Glomerular visceral epithelial cell (primary cell): ENCODE measurements around the gene RC3H1.
"Not testable (repeated sequence)": the region's sequence is repeated elsewhere in the genome, so short reads cannot be mapped to it uniquely, and the experiment has no call there.

Experiments used
- DNase-seq: peaks from one replicate; pipeline ENCODE4 v3.0.0-alpha.2; 2016; ENCODE audit errors: extremely low spot score

The RC3H1 gene

GRCh38 chr1:173946380-173946921, 75.7 kb downstream of the RC3H1 start:
- no peak for DNase-seq

GRCh38 chr1:173937062-173937461, 85.1 kb downstream of the RC3H1 start:
- no peak for DNase-seq

DNA sequence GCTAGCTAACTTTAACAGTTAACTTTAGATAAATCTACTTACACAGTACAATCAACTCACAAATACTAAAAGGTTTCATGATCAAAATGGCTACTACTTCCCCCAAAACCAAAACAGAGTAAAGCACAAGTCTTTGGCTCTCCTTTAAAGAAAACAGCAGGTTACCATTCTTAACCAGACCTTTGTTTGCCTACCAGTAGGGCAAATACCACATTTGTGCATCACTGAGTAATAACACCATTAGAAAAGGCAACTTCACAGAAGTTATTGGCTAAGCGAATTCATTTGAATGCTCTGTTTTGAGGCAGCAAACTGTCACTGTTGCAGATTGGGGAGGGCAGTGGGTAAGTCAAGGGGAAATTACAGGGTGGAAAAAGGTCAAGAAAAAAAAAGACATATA, 87.7 kb downstream of the RC3H1 start:
- no peak for DNase-seq

- not testable (repeated sequence) for DNase-seq
Observed at GRCh38 chr1:173930541-173930940, 91.6 kb downstream of the RC3H1 start.

GRCh38 chr1:173925306-173926242, 96.6 kb downstream of the RC3H1 start:
- no peak for DNase-seq

GRCh38 chr1:173920861-173921260, 101.3 kb downstream of the RC3H1 start:
- DNase-seq = no peak

- no peak for DNase-seq
Observed at GRCh38 chr1:173917635-173918493, 104.3 kb downstream of the RC3H1 start.

DNA sequence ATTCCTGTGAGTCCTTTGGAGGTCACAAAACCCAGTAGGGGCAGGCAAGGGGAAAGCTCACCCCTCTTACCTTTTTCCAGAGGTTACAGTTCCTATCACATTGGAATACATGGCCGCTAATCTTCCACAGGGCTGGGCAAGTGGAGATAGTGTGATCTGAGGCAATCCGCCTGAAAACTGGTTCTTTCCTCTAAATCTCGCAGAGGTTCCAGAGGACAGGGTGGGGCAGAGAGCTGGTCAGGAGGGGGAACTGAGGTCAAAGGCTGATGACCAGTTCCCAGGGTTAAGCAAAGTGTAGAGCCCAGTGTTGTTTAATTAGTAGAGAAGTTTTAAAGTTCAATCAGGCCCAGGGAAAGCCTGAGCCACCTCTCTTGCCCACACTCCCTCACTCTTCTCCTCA, 105.0 kb downstream of the RC3H1 start, which contains the start of gene SERPINC1:
SERPINC1 (minus strand) TSS at position 179 of the 400 bp plus-strand sequence; CDS start at position 111, 68 bp downstream.
- no peak for DNase-seq

GRCh38 chr1:173916667-173917066, 105.5 kb downstream of the RC3H1 start:
- DNase-seq = no peak

- no peak for DNase-seq
Observed at GRCh38 chr1:173915596-173915995, 106.6 kb downstream of the RC3H1 start.

- DNase-seq = peak; percentile 10
Observed at GRCh38 chr1:173914366-173914871, 107.7 kb downstream of the RC3H1 start.

GRCh38 chr1:173913111-173913510, 109.0 kb downstream of the RC3H1 start:
- DNase-seq = no peak

DNA sequence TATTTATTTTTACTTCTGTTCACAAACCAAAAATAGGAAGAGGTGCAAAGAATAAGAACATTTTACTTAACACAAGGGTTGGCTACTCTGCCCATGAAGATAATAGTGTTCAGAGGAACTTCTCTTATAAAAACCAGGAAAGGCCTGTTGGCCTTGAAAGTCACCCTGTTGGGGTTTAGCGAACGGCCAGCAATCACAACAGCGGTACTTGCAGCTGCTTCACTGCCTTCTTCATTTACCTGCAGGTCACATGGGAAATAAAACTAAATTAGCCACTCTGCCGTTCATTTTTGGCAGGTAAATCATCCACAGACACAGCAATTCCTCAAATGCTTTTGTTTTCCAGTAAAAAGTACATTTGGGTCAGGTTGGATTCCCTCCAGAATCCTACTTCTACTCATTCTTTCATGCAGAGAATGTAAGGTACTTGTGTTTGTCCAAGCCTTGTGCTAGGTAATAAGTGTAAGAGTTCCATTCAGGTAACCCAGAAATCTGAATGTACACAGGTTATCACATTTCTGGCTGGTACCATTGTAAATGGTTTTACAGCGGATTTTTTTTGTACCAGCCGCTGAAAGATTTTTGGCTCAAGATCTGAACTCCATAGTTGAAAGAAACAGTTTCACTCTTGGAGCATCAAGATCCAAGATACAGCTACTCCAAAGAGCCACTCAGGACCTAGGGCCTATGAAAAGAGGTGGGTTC, 118.2 kb downstream of the RC3H1 start:
- DNase-seq = no peak

GRCh38 chr1:173900992-173901391, 121.2 kb downstream of the RC3H1 start:
- DNase-seq = no peak

DNA sequence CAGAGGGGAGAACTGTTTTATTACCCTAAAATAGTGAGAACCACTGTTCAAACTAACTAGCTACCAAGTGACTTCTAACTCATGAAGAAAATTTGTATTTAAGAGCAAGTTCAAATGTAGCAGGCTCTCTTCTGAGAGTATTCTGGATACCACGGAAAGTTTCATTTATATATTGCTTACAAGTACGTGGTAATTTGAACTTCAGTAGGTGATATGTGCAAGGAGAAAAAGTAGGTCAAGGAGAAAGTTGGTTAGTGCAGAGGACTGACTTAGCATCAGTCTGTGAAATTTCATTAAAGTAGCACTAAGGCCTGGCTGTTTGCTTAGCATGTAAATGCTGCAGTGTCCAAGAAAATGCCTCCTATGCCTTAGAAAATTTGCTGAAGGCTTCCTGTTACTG, 121.7 kb downstream of the RC3H1 start:
- no peak for DNase-seq

GRCh38 chr1:173894189-173894588, 128.0 kb downstream of the RC3H1 start:
- DNase-seq = no peak

- no peak for DNase-seq
Observed at GRCh38 chr1:173893611-173894010, 128.5 kb downstream of the RC3H1 start.

GRCh38 chr1:173889885-173890284, 132.3 kb downstream of the RC3H1 start:
- DNase-seq = no peak

- no peak for DNase-seq
Observed at GRCh38 chr1:173888749-173889148, 133.4 kb downstream of the RC3H1 start.

- no peak for DNase-seq
Observed at GRCh38 chr1:173887627-173888026, 134.5 kb downstream of the RC3H1 start.
